PC-3 (cell line): ENCODE data around the gene MOV10.

ENCODE experiments used
- CTCF ChIP-seq: fragments of 300-600 bp; sonication (generic); conservative IDR thresholded peaks from 2 replicates; pipeline ENCODE4 v1.5.1; 2017; ENCODE audit warnings: antibody characterized with exemption, low read depth, mild to moderate bottlenecking, low read length
- EZH2 ChIP-seq: fragments of 300-600 bp; sonication (generic); IDR thresholded peaks from one replicate; pipeline ENCODE4 v1.6.1; 2017; ENCODE audit warnings: antibody characterized with exemption, mild to moderate bottlenecking, low read length; ENCODE audit not compliant: unreplicated experiment
- EZH2phosphoT487 ChIP-seq: fragments of 300-600 bp; sonication (generic); IDR thresholded peaks from 2 replicates; pipeline ENCODE4 v1.6.1; 2018; ENCODE audit warnings: mild to moderate bottlenecking, antibody characterized with exemption, low read length, borderline replicate concordance

DNA sequence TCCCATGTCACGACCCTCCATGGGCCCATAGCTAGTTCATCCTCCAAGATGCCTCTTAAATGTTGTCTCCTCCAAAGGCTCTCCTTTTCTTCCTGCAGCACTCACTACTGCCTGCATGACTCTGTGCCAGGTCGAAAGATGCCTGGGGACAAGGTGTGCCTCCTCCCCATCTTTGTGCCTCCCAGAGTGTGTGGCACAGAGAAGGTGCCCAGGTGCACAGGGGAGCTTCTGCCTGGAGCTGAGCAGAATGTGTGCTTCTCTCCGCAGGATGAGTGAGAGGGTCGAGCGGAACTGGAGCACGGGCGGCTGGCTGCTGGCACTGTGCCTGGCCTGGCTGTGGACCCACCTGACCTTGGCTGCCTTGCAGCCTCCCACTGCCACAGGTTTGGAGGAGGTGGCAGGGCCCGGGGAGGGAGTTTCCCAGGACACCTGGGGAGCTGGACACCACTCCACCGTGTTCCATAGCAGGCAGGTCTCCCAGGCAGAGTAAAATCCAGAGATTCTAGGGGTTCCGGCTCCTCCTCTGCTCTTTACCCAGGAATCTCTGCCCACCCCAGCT is 47.6 kb downstream of the MOV10 start:
- TF ChIP-seq CTCF: no peak
- no peak for TF ChIP-seq EZH2
- TF ChIP-seq EZH2phosphoT487: no peak
